NCI-H1092 treated with DMSO at 0.1 percent for 48 hours (cell line): ENCODE results near the gene ZNF496.
A peak's percentile ranks its signal among the peaks of the same experiment; 100 is the strongest.

Experiments
- DNase-seq: peaks from one replicate; lab custom pipeline; 2025; lab: John Stamatoyannopoulos, UW

The ZNF496 gene

GRCh38 chr1:247328311-247328710, 3.4 kb downstream of the ZNF496 start:
- no peak for DNase-seq

- no peak for DNase-seq
Measured at GRCh38 chr1:247326411-247327130, 5.1 kb downstream of the ZNF496 start.

- DNase-seq = peak; percentile 57
Measured at GRCh38 chr1:247324923-247325322, 6.7 kb downstream of the ZNF496 start.

- DNase-seq = no peak
Measured at GRCh38 chr1:247324204-247324787, 7.4 kb downstream of the ZNF496 start.

GRCh38 chr1:247322849-247323586, 8.6 kb downstream of the ZNF496 start:
- DNase-seq = no peak

GRCh38 chr1:247322442-247322841, 9.2 kb downstream of the ZNF496 start:
- no peak for DNase-seq

- no peak for DNase-seq
Measured at GRCh38 chr1:247317702-247318101, 14.0 kb downstream of the ZNF496 start.

- DNase-seq = no peak
Measured at GRCh38 chr1:247316590-247317197, 15.0 kb downstream of the ZNF496 start.

- no peak for DNase-seq
Measured at GRCh38 chr1:247304031-247304430, 27.6 kb downstream of the ZNF496 start.

- no peak for DNase-seq
Measured at GRCh38 chr1:247303216-247303615, 28.5 kb downstream of the ZNF496 start.

- DNase-seq = no peak
Measured at GRCh38 chr1:247301176-247301540, 30.5 kb downstream of the ZNF496 start.

- DNase-seq = no peak
Measured at GRCh38 chr1:247300491-247301175, 31.0 kb downstream of the ZNF496 start.

GRCh38 chr1:247299723-247300381, 31.8 kb downstream of the ZNF496 start:
- no peak for DNase-seq

GRCh38 chr1:247298701-247299100, 33.0 kb downstream of the ZNF496 start:
- DNase-seq = no peak

GRCh38 chr1:247298124-247298481, 33.6 kb downstream of the ZNF496 start:
- no peak for DNase-seq

GRCh38 chr1:247297263-247298123, 34.2 kb downstream of the ZNF496 start:
- no peak for DNase-seq

GRCh38 chr1:247296599-247297180, 35.0 kb downstream of the ZNF496 start:
- no peak for DNase-seq

GRCh38 chr1:247295746-247296145, 35.9 kb downstream of the ZNF496 start:
- no peak for DNase-seq

GRCh38 chr1:247295274-247295684, 36.4 kb downstream of the ZNF496 start:
- no peak for DNase-seq

- DNase-seq = no peak
Measured at GRCh38 chr1:247294282-247294681, 37.4 kb downstream of the ZNF496 start.
